Karpas-422 (cell line): ENCODE results near the gene ELF2. TPM values are rescaled to one million over a fixed set of nuclear protein-coding genes. Genes with fewer than 3 reads are reported as not detected.
"Not testable (repeated sequence)": the region's sequence is repeated elsewhere in the genome, so short reads cannot be mapped to it uniquely, and the experiment has no call there.

Experiments
- DNase-seq: peaks from one replicate; pipeline ENCODE4 v3.0.0-alpha.2; 2015
- H2AFZ ChIP-seq: fragments of 200-600 bp; sonication (generic); 2 replicates; pipeline ENCODE4 v1.6.1; 2014; ENCODE audit warnings: antibody characterized with exemption, low read length, mixed read lengths
- H3K27ac ChIP-seq: fragments of 200-600 bp; sonication (generic); 2 replicates; pipeline ENCODE4 v1.5.1; 2014; ENCODE audit warnings: mild to moderate bottlenecking, low read length, moderate library complexity
- H3K27me3 ChIP-seq: fragments of 200-600 bp; sonication (generic); 2 replicates; pipeline ENCODE4 v1.6.1; 2014; ENCODE audit warnings: low read length, mixed read lengths
- H3K36me3 ChIP-seq: fragments of 200-600 bp; sonication (generic); 2 replicates; pipeline ENCODE4 v1.6.1; 2014; ENCODE audit warnings: low read length, mixed read lengths; ENCODE audit not compliant: insufficient read depth
- H3K4me1 ChIP-seq: fragments of 200-600 bp; sonication (generic); 2 replicates; pipeline ENCODE4 v1.6.1; 2014; ENCODE audit warnings: mild to moderate bottlenecking, low read length, mixed read lengths
- H3K4me2 ChIP-seq: fragments of 200-600 bp; sonication (generic); 2 replicates; pipeline ENCODE4 v1.6.1; 2014; ENCODE audit warnings: low read length, low read depth, mild to moderate bottlenecking; ENCODE audit not compliant: poor library complexity, severe bottlenecking
- H3K4me3 ChIP-seq: fragments of 200-600 bp; sonication (generic); 2 replicates; pipeline ENCODE4 v1.5.1; 2014; ENCODE audit warnings: mild to moderate bottlenecking, antibody characterized with exemption, low read length, mixed read lengths
- H3K79me2 ChIP-seq: fragments of 200-600 bp; sonication (generic); 2 replicates; pipeline ENCODE4 v1.6.1; 2014; ENCODE audit warnings: mild to moderate bottlenecking, low read length, mixed read lengths
- H3K9ac ChIP-seq: fragments of 200-600 bp; sonication (generic); 2 replicates; pipeline ENCODE4 v1.6.0; 2014; ENCODE audit warnings: low read length
- H3K9me2 ChIP-seq: fragments of 200-600 bp; sonication (generic), shearing (Covaris generic); replicated peaks from 2 replicates; pipeline ENCODE4 v1.6.0; 2014; ENCODE audit warnings: mild to moderate bottlenecking, low read length, moderate library complexity; ENCODE audit not compliant: insufficient read depth
- H3K9me3 ChIP-seq: fragments of 300-700, 200-600 bp; sonication (generic); 2 replicates; pipeline ENCODE4 v1.6.1; 2014; ENCODE audit warnings: low read length, mixed read lengths
- H4K20me1 ChIP-seq: fragments of 200-600 bp; sonication (generic); 2 replicates; pipeline ENCODE4 v1.6.1; 2014; ENCODE audit warnings: mild to moderate bottlenecking, antibody characterized with exemption, low read length, low read depth; ENCODE audit not compliant: insufficient read depth
- total RNA-seq: library from RNA; depleted of rRNA; stranded (reverse); fragments of >200 nt; shearing (Covaris generic); gene quantifications from 2 replicates; pipeline ENCODE4 v1.2.3, GENCODE V29; 2014; ENCODE audit warnings: low replicate concordance

The ELF2 gene
- total RNA-seq, 1 experiment from 2014 or later = 33.1 TPM

GRCh38 chr4:139017861-139018260, 159.2 kb downstream of the ELF2 start:
- no peaks in the 10 kb centered on the region for H3K9me2 ChIP-seq
- H3K27ac ChIP-seq = peak overlapping the region; percentile 10; the same call in 1 of the 2 replicates
- no peak for DNase-seq
- H3K9ac ChIP-seq = peak overlapping the region; percentile 7
- H3K4me1 ChIP-seq = peaks cover 62% of the 10 kb centered on the region
- no peaks in the 10 kb centered on the region; the same call in 1 of the 2 replicates for H3K27me3 ChIP-seq
- H3K36me3 ChIP-seq = no peaks in the 10 kb centered on the region
- H2AFZ ChIP-seq = no peak overlapping the region
- peak overlapping the region; percentile 19 for H3K4me3 ChIP-seq
- H3K9me3 ChIP-seq = no peaks in the 10 kb centered on the region
- H3K79me2 ChIP-seq = peaks cover 70% of the 10 kb centered on the region
- peak overlapping the region; percentile 85 for H3K4me2 ChIP-seq
- peaks cover 9% of the 10 kb centered on the region for H4K20me1 ChIP-seq

GRCh38 chr4:139015948-139016471, 161.0 kb downstream of the ELF2 start:
- Histone ChIP-seq H4K20me1 (peaks cover 9% of the 10 kb centered on the region), H3K4me1 (peaks cover 56% of the 10 kb centered on the region), H3K4me2 (peak overlapping the region; percentile 85), H3K36me3 (no peaks in the 10 kb centered on the region), H3K27ac (peak overlapping the region; percentile 61), H3K79me2 (peaks cover 51% of the 10 kb centered on the region), H3K9ac (peak overlapping the region; percentile 74), H3K9me2 (no peaks in the 10 kb centered on the region), H3K4me3 (peak overlapping the region; percentile 86), H3K27me3 (no peaks in the 10 kb centered on the region; the same call in 1 of the 2 replicates), H2AFZ (peak overlapping the region; percentile 98), H3K9me3 (no peaks in the 10 kb centered on the region)
- peak; percentile 84 for DNase-seq

- Histone ChIP-seq H3K4me1 (peaks cover 52% of the 10 kb centered on the region), H3K27me3 (no peaks in the 10 kb centered on the region; the same call in 1 of the 2 replicates), H3K36me3 (no peaks in the 10 kb centered on the region), H3K9me2 (no peaks in the 10 kb centered on the region), H3K9ac (peak within 1 kb of the TSS; percentile 74), H3K9me3 (no peaks in the 10 kb centered on the region), H3K79me2 (peaks cover 45% of the 10 kb centered on the region), H3K4me3 (peak within 1 kb of the TSS; percentile 86), H3K4me2 (peak within 1 kb of the TSS; percentile 85), H4K20me1 (peaks cover 9% of the 10 kb centered on the region), H2AFZ (peak within 1 kb of the TSS; percentile 98), H3K27ac (peak within 1 kb of the TSS; percentile 61)
- peak; percentile 95 for DNase-seq
These were observed 161.6 kb downstream of the ELF2 start, which contains the start of gene NOCT for GRCh38 chr4:139015269-139015947. Gene NOCT, plus strand, starts transcription at chr4:139015781. Its CDS starts 201 bp downstream, at chr4:139015982.

GRCh38 chr4:139014371-139015268, 162.4 kb downstream of the ELF2 start:
- peak; percentile 70 for DNase-seq
- Histone ChIP-seq H3K4me1 (peaks cover 44% of the 10 kb centered on the region), H3K36me3 (no peaks in the 10 kb centered on the region), H3K9me2 (no peaks in the 10 kb centered on the region), H3K4me3 (peak overlapping the region; percentile 86), H3K79me2 (peaks cover 37% of the 10 kb centered on the region), H4K20me1 (peaks cover 9% of the 10 kb centered on the region), H3K27ac (no peak overlapping the region), H3K9me3 (no peaks in the 10 kb centered on the region), H3K4me2 (peak overlapping the region; percentile 85), H2AFZ (peak overlapping the region; percentile 98), H3K9ac (peak overlapping the region; percentile 74), H3K27me3 (no peaks in the 10 kb centered on the region; the same call in 1 of the 2 replicates)

GRCh38 chr4:139011225-139011950, 165.6 kb downstream of the ELF2 start:
- Histone ChIP-seq H3K27me3 (no peaks in the 10 kb centered on the region; the same call in 1 of the 2 replicates), H3K79me2 (peaks cover 5% of the 10 kb centered on the region), H3K9me2 (no peaks in the 10 kb centered on the region), H3K9me3 (no peaks in the 10 kb centered on the region; the same call in 1 of the 2 replicates), H3K4me1 (peaks cover 16% of the 10 kb centered on the region), H4K20me1 (no peaks in the 10 kb centered on the region), H3K27ac (no peak overlapping the region), H3K4me3 (no peak overlapping the region), H2AFZ (no peak overlapping the region), H3K36me3 (no peaks in the 10 kb centered on the region), H3K9ac (no peak overlapping the region), H3K4me2 (no peak overlapping the region)
- DNase-seq = no peak

GRCh38 chr4:139009702-139010101, 167.3 kb downstream of the ELF2 start:
- Histone ChIP-seq H3K27ac (no peak overlapping the region), H3K4me2 (no peak overlapping the region), H3K27me3 (no peaks in the 10 kb centered on the region; the same call in 1 of the 2 replicates), H3K4me1 (peaks cover 9% of the 10 kb centered on the region), H2AFZ (no peak overlapping the region), H3K9me3 (no peaks in the 10 kb centered on the region; the same call in 1 of the 2 replicates), H3K9ac (no peak overlapping the region), H4K20me1 (no peaks in the 10 kb centered on the region), H3K79me2 (no peaks in the 10 kb centered on the region), H3K36me3 (no peaks in the 10 kb centered on the region), H3K4me3 (no peak overlapping the region), H3K9me2 (no peaks in the 10 kb centered on the region)
- no peak for DNase-seq

- H4K20me1 ChIP-seq, H3K9me3 ChIP-seq, H3K27ac ChIP-seq, H3K4me1 ChIP-seq, H3K27me3 ChIP-seq, H3K4me2 ChIP-seq, DNase-seq, H3K36me3 ChIP-seq, H3K4me3 ChIP-seq, H2AFZ ChIP-seq, H3K79me2 ChIP-seq, H3K9ac ChIP-seq, H3K9me2 ChIP-seq: not testable (repeated sequence)
These were observed 168.7 kb downstream of the ELF2 start for GRCh38 chr4:139008278-139008677.
